Measurements from ENCODE around the gene PCDHB7.
"Not testable (repeated sequence)": the region's sequence is repeated elsewhere in the genome, so short reads cannot be mapped to it uniquely, and the experiment has no call there.

The PCDHB7 gene

DNA sequence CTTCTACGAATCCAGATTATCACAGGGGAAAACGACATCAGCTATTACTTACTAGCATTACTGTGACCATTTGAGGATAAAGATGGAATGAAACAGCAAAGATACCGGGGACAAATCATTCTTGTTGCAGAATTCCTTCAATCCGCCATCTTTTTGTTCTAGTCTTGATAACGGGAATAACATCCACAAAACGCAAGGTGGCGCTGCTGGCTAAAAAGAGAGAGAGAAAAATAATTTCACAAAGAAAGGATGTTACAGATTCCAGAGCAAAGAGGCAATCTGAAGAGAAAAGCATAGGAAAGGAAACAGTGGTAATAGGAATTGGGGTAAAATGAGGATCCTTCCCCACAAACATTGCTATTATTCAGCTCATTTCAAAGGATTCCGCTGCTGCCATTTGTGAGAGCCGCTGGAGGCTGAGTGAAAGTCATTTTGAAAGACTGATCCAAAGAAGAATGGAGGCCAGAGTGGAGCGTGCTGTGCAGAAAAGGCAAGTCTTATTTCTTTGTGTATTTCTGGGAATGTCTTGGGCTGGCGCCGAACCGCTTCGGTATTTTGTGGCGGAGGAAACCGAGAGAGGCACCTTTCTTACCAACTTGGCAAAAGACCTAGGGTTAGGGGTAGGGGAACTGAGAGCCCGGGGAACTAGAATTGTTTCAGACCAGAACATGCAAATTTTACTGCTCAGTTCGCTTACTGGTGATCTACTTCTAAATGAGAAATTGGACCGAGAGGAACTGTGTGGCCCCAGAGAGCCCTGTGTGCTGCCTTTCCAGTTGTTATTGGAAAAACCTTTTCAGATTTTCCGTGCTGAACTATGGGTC, at the start of gene PCDHB7:
Gene PCDHB7, plus strand, starts transcription at position 264 of the 824 bp plus-strand sequence. Its CDS starts 192 bp downstream, at position 456.
- no peak for DNase-seq (ENCODE audit: low read depth)

DNA sequence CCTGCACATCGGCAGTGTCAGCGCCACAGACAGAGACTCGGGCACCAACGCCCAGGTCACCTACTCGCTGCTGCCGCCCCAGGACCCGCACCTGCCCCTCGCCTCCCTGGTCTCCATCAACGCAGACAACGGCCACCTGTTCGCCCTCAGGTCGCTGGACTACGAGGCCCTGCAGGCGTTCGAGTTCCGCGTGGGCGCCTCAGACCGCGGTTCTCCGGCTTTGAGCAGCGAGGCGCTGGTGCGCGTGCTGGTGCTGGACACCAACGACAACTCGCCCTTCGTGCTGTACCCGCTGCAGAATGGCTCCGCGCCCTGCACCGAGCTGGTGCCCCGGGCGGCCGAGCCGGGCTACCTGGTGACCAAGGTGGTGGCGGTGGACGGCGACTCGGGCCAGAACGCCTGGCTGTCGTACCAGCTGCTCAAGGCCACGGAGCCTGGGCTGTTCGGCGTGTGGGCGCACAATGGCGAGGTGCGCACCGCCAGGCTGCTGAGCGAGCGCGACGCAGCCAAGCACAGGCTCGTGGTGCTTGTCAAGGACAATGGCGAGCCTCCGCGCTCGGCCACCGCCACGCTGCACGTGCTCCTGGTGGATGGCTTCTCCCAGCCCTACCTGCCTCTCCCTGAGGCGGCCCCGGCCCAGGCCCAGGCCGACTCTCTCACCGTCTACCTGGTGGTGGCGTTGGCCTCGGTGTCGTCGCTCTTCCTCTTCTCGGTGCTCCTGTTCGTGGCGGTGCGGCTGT, 48.9 kb upstream of the PCDHB7 start:
- DNase-seq (ENCODE audit: low read depth), result not testable (repeated sequence)

DNA sequence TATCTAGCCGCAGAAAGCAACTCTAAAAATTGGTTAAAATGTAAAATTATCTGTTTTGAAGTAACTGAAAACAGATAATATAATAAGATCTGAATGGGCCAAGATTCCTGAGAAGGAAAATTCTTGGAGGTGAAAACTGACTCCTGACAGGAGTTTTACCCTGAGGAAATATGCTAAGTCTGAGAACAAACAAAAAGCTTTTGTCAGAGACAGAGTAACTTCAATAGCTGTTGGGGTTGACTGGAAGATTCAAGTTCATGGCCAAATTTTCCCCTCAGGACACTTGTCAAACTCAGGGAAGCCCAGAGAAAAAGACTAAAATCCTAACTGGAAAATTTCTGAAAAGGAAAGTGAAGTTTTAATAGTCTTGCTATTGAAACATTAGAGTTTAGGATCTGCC, 45.1 kb upstream of the PCDHB7 start:
- DNase-seq (ENCODE audit: low read depth), result no peak

DNA sequence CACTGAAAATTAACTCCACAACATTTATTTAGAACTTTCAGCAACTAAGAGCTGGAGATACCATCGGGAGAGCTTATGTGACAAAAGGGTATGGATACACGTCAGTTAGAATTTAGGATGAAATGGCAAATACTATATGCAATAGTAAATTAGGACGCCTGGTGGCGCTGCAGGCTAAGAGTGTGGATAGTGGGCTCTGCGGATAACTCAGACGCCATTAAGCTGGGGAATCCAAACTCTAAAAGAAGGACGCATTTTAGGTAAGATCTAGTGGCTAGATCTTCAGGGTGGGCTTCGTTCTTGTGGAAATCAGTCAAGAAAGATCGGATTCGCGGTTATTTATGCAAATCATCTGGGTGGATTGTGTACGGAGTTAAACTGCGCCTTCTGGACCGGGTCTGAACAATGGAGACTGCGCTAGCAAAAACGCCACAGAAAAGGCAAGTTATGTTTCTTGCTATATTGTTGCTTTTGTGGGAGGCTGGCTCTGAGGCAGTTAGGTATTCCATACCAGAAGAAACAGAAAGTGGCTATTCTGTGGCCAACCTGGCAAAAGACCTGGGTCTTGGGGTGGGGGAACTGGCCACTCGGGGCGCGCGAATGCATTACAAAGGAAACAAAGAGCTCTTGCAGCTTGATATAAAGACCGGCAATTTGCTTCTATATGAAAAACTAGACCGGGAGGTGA, 37.3 kb upstream of the PCDHB7 start, which contains the start of gene PCDHB5:
Gene PCDHB5, plus strand, starts transcription at position 177 of the 688 bp plus-strand sequence. Its CDS starts 229 bp downstream, at position 406.
- DNase-seq (ENCODE audit: low read depth), result no peak

DNA sequence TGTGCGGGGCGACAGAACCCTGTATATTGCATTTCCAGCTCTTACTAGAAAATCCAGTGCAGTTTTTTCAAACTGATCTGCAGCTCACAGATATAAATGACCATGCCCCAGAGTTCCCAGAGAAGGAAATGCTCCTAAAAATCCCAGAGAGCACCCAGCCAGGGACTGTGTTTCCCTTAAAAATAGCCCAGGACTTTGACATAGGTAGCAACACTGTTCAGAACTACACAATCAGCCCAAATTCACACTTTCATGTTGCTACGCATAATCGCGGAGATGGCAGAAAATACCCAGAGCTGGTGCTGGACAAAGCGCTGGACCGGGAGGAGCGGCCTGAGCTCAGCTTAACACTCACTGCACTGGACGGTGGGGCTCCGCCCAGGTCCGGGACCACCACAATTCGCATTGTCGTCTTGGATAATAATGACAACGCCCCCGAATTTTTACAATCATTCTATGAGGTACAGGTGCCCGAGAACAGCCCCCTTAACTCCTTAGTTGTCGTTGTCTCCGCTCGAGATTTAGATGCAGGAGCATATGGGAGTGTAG, 36.7 kb upstream of the PCDHB7 start:
- no peak for DNase-seq (ENCODE audit: low read depth)

DNA sequence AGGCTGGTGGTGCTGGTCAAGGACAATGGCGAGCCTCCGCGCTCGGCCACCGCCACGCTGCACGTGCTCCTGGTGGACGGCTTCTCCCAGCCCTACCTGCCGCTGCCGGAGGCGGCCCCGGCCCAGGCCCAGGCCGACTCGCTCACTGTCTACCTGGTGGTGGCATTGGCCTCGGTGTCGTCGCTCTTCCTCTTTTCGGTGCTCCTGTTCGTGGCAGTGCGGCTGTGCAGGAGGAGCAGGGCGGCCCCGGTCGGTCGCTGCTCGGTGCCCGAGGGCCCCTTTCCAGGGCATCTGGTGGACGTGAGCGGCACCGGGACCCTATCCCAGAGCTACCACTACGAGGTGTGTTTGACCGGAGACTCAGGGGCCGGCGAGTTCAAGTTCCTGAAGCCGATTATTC, 35.1 kb upstream of the PCDHB7 start:
- DNase-seq (ENCODE audit: low read depth), result not testable (repeated sequence)

DNA sequence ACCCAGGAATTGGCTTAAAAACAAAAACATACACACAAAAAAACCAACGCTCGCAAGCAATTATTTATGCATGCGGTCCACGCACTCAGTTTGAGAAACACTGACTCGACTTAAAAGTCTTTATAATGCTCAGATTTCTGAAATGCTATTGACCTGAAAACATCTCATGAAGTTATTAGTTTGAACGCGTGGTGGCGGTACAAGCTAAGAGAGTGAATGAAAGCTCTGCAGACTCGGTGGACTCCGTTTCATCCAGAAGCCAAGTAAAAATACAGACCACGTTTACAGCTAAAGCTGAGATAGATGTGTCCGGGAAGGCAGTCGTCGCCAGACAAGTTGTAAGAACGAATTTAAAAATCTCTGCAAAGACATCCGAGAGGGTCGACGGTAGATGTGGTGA, 22.6 kb upstream of the PCDHB7 start, which contains the start of gene PCDHB6:
Gene PCDHB6, plus strand, starts transcription at position 246 of the 400 bp plus-strand sequence. CDS start 201 bp downstream, outside the sequence.
- no peak for DNase-seq (ENCODE audit: low read depth)

DNA sequence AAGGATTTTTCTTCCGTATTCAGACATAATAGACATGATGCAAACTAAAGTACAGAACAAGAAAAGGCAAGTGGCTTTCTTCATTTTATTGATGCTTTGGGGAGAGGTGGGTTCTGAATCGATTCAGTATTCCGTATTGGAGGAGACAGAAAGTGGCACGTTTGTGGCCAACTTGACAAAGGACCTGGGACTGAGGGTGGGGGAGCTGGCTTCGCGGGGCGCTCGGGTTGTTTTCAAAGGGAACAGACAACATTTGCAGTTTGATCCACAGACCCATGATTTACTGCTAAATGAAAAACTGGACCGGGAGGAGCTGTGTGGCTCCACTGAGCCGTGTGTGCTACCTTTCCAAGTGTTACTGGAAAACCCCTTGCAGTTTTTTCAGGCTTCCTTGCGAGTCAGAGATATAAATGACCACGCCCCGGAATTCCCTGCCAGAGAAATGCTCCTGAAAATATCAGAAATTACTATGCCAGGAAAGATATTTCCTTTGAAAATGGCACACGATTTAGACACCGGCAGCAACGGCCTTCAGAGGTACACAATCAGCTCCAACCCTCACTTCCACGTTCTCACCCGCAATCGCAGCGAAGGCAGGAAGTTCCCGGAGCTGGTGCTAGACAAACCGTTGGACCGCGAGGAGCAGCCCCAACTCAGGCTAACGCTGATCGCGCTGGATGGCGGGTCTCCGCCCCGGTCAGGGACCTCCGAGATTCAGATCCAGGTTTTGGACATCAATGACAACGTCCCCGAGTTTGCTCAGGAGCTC, 22.0 kb upstream of the PCDHB7 start:
- DNase-seq (ENCODE audit: low read depth), result no peak

DNA sequence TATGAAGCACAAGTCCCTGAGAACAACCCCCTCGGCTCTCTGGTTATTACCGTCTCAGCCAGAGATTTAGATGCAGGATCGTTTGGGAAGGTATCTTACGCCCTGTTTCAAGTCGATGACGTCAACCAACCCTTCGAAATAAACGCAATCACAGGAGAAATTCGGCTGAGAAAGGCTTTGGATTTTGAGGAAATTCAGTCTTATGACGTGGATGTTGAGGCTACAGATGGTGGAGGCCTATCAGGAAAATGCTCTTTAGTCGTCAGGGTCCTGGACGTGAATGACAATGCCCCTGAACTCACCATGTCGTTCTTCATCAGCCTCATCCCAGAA, 21.5 kb upstream of the PCDHB7 start:
- no peak for DNase-seq (ENCODE audit: low read depth)

DNA sequence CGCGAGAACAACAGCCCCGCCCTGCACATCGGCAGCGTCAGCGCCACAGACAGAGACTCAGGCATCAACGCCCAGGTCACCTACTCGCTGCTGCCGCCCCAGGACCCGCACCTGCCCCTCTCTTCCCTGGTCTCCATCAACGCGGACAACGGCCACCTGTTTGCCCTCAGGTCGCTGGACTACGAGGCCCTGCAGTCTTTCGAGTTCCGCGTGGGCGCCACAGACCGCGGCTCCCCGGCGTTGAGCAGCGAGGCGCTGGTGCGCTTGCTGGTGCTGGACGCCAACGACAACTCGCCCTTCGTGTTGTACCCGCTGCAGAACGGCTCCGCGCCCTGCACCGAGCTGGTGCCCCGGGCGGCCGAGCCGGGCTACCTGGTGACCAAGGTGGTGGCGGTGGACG, 20.8 kb upstream of the PCDHB7 start:
- not testable (repeated sequence) for DNase-seq (ENCODE audit: low read depth)

DNA sequence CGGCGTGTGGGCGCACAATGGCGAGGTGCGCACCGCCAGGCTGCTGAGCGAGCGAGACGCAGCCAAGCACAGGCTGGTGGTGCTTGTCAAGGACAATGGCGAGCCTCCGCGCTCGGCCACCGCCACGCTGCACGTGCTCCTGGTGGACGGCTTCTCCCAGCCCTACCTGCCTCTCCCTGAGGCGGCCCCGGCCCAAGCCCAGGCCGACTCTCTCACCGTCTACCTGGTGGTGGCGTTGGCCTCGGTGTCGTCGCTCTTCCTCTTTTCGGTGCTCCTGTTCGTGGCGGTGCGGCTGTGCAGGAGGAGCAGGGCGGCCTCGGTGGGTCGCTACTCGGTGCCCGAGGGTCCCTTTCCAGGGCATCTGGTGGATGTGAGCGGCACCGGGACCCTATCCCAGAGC, 20.3 kb upstream of the PCDHB7 start:
- not testable (repeated sequence) for DNase-seq (ENCODE audit: low read depth)

DNA sequence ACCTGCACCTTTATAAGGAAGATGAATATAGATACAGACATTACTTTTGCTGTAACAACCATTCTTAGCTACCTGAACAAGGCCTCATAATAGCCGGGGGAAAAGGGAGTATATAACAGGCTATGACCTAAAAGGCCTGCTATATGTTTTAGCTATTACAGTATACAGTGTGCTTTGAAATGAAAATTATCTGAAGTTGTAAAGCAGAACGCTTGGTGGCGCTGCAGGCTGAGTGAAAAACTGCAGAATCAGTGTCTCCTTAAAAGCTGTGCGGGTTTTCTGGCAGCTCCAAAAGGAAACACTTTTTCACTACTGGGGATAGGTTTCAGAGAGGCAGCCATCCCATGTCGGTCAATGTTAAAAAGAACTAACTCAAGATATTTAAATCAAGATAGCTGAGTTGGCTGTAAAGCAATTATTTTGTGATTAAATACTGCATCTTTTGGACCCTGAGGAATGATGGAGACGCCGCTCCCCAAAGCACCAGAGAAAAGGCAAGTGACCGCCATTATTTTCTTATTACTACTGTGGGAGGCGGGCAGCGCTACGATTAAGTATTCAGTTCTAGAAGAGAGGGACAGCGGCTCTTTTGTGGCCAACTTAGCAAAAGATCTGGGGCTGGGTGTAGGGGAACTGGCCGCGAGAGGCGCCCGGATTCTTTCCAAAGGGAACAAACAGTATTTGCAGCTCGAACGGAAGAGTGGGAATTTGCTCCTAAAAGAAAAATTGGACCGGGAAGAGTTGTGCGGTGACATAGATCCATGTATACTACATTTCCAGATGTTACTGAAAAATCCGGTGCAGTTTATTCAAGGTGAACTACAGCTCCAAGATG, 16.7 kb upstream of the PCDHB7 start:
- no peak for DNase-seq (ENCODE audit: low read depth)

DNA sequence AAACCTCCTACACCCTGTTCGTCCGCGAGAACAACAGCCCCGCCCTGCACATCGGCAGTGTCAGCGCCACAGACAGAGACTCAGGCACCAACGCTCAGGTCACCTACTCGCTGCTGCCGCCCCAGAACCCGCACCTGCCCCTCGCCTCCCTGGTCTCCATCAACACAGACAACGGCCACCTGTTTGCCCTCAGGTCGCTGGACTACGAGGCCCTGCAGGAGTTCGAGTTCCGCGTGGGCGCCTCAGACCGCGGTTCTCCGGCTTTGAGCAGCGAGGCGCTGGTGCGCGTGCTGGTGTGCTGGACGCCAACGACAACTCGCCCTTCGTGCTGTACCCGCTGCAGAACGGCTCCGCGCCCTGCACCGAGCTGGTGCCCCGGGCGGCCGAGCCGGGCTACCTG, 15.1 kb upstream of the PCDHB7 start:
- DNase-seq (ENCODE audit: low read depth), result not testable (repeated sequence)

DNA sequence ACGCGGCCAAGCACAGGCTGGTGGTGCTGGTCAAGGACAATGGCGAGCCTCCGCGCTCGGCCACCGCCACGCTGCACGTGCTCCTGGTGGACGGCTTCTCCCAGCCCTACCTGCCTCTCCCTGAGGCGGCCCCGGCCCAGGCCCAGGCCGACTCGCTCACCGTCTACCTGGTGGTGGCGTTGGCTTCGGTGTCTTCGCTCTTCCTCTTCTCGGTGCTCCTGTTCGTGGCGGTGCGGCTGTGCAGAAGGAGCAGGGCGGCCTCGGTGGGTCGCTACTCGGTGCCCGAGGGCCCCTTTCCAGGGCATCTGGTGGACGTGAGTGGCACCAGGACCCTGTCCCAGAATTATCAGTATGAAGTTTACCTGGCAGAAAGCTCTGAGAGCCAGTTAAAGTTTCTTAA, 14.5 kb upstream of the PCDHB7 start:
- not testable (repeated sequence) for DNase-seq (ENCODE audit: low read depth)

DNA sequence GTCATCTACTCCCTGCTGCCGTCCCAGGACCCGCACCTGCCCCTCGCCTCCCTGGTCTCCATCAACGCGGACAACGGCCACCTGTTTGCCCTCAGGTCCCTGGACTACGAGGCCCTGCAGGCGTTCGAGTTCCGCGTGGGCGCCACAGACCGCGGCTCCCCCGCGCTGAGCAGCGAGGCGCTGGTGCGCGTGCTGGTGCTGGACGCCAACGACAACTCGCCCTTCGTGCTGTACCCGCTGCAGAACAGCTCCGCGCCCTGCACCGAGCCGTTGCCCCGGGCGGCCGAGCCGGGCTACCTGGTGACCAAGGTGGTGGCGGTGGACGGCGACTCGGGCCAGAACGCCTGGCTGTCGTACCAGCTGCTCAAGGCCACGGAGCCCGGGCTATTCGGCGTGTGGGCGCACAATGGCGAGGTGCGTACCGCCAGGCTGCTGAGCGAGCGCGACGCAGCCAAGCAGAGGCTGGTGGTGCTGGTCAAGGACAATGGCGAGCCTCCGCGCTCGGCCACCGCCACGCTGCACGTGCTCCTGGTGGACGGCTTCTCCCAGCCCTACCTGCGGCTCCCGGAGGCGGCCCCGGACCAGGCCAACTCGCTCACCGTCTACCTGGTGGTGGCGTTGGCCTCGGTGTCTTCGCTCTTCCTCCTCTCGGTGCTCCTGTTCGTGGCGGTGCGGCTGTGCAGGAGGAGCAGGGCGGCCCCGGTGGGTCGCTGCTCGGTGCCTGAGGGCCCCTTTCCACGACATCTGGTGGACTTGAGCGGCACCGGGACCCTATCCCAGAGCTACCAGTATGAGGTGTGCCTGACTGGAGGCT, 2.1 kb downstream of the PCDHB7 start:
- DNase-seq (ENCODE audit: low read depth), result not testable (repeated sequence)

DNA sequence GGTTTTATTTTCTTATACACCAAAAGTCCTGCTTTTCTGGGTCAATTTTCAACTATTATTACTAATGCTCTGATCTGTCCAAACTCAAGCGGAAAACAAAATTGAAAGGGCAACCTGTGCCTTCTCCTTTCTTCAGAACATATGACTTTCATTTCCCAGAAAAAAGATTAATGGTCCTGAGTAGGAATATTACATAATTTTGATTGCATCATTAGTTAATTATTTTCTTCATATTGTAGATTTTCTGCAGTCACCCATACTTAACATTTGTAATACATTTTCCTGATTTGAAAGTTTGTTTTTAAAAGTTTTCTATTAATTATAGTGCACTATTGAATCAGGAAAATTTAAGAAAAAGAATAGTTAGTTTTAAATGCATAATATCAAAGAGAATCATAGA, 3.5 kb downstream of the PCDHB7 start:
- DNase-seq (ENCODE audit: low read depth), result no peak

DNA sequence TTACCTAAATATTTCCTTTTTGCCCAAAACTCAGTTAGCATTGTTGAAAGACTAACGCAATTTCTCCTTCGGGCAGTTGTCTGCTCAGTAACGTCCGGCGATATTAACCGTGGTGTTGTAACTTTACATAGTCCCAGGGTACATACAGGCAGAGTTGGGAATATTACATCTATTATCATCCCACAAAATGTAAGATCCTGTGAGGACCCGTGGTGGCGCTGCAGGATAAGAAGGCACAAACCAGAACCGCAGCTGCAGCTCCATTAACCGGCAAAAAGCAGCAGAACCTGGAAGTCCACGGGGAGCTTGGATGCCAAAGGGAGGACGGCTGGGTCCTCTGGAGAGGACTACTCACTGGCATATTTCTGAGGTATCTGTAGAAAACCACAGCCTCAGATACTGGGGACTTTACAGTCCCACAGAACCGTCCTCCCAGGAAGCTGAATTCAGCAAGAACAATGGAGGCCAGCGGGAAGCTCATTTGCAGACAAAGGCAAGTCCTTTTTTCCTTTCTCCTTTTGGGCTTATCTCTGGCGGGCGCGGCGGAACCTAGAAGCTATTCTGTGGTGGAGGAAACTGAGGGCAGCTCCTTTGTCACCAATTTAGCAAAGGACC, 5.2 kb downstream of the PCDHB7 start, which contains the start of gene PCDHB8:
Gene PCDHB8, plus strand, starts transcription at position 214 of the 615 bp plus-strand sequence. Its CDS starts 245 bp downstream, at position 459.
- DNase-seq (ENCODE audit: low read depth), result not testable (repeated sequence)

DNA sequence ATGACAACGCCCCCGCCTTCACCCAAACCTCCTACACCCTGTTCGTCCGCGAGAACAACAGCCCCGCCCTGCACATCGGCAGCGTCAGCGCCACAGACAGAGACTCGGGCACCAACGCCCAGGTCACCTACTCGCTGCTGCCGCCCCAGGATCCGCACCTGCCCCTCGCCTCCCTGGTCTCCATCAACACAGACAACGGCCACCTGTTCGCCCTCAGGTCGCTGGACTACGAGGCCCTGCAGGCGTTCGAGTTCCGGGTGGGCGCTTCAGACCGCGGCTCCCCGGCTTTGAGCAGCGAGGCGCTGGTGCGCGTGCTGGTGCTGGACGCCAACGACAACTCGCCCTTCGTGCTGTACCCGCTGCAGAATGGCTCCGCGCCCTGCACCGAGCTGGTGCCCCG, 6.9 kb downstream of the PCDHB7 start:
- not testable (repeated sequence) for DNase-seq (ENCODE audit: low read depth)

DNA sequence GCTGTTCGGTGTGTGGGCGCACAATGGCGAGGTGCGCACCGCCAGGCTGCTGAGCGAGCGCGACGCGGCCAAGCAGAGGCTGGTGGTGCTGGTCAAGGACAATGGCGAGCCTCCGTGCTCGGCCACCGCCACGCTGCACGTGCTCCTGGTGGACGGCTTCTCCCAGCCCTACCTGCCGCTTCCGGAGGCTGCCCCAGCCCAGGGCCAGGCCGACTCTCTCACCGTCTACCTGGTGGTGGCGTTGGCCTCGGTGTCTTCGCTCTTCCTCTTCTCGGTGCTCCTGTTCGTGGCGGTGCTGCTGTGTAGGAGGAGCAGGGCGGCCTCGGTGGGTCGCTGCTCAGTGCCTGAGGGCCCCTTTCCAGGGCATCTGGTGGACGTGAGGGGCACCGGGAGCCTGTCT, 7.4 kb downstream of the PCDHB7 start:
- DNase-seq (ENCODE audit: low read depth), result not testable (repeated sequence)
